ENCODE results near the gene ZNF358.

Gene ZNF358

DNA sequence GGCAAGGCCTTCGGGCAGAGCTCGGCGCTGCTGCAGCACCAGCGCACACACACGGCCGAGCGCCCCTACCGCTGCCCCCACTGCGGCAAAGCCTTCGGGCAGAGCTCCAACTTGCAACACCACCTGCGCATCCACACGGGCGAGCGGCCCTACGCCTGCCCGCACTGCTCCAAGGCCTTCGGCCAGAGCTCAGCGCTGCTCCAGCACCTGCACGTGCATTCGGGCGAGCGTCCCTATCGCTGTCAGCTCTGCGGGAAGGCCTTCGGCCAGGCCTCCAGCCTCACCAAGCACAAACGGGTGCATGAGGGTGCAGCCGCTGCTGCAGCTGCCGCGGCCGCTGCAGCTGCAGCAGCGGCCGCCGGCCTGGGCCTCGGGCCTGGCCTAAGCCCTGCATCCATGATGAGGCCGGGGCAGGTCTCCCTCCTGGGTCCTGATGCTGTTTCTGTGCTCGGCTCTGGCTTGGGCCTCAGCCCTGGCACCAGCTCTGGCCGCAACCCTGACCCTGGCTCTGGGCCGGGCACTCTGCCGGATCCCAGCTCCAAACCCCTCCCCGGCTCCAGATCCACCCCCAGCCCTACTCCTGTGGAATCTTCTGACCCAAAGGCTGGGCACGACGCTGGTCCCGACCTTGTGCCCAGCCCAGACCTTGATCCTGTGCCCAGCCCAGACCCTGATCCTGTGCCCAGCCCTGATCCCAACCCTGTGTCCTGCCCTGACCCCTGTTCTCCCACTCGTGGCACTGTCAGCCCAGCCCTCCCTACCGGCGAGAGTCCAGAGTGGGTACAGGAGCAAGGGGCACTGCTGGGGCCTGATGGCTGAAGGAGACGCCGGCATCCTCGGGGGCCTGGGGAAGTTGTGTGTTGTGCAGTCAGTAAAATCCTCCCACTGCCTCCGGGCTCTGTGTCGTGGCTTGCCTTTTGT lies 4.5 kb downstream of the ZNF358 start:
- DNase-seq (ENCODE audit: low read depth, low spot score) = no peak

- DNase-seq (ENCODE audit: low read depth, low spot score) = no peak
Observed at GRCh38 chr19:7521551-7522071, 5.7 kb downstream of the ZNF358 start.

DNA sequence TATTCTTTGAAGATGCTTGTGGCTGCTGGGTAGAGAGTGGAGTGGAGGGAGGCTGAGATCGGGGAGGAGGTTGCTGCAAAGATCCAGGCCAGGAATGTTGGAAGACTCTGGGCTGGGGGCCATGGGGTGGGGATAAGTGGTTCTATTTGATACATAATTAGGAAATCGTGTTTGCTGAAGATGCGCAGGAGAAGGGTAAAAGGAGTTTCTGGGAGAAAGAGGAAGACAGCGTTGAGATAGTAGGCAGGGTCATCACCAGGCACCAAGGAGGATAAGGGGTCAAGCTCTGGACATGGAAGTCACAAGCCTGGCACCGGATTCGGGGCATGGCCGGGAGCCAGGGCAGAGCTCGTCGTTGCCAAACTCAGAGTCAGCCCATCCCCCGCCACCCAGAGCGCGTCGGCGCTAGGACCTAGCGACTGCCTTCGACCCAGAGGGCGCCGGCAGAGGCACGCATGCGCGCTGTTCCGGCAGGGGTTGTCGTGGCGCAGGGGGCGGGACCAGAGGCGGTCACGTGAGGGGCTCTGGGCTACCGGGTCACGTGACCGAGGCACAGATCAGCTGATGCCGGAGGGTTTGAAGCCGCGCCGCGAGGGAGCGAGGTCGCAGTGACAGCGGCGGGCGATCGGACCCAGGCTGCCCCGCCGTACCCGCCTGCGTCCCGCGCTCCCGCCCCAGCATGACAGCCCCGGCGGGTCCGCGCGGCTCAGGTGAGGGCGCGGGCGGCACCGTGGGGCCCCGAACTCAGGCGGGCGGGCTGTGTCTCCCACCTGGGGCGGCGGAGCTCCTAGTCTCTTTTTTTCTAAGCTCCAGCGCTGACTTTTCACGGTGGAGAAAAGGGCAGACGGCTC lies 6.4 kb downstream of the ZNF358 start, which contains the start of gene MCOLN1:
Gene MCOLN1, plus strand, starts transcription at position 553 of the 851 bp plus-strand sequence. Its CDS starts 127 bp downstream, at position 680.
- DNase-seq (ENCODE audit: low read depth, low spot score) = peak; percentile 92

- DNase-seq (ENCODE audit: low read depth, low spot score) = no peak
Observed at GRCh38 chr19:7522923-7523667, 7.2 kb downstream of the ZNF358 start.

GRCh38 chr19:7524523-7524922 lies 8.6 kb downstream of the ZNF358 start:
- no peak for DNase-seq (ENCODE audit: low read depth, low spot score)

- DNase-seq (ENCODE audit: low read depth, low spot score) = no peak
Observed at GRCh38 chr19:7524992-7525739, 9.3 kb downstream of the ZNF358 start.

DNA sequence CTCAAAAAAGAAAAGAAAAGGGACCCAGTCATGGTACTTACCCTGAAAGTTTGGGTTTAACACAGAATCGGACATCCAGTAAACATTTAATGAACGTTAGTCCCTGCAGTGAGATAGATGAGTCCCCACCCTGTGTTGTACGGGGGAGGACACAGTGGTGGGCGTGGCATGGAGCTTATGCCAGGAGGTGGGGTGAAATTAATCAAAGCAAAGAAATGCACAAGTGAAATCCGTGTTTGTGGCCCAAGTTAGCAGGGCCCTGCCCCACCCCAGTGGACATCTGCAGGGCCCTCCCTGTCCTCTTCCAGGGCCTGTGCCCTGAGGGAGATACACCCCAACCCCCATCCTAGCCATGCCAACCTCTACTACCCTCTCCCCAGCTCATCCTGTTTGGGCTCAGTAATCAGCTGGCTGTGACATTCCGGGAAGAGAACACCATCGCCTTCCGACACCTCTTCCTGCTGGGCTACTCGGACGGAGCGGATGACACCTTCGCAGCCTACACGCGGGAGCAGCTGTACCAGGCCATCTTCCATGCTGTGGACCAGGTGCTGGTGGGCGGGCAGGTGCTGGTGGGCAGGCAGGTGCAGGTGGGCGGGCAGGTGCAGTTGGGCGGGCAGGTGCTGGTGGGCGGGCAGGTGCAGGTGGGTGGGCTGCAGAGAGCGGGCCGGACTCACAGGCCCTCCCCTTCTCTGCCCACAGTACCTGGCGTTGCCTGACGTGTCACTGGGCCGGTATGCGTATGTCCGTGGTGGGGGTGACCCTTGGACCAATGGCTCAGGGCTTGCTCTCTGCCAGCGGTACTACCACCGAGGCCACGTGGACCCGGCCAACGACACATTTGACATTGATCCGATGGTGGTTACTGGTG lies 10.4 kb downstream of the ZNF358 start:
- no peak for DNase-seq (ENCODE audit: low read depth, low spot score)

DNA sequence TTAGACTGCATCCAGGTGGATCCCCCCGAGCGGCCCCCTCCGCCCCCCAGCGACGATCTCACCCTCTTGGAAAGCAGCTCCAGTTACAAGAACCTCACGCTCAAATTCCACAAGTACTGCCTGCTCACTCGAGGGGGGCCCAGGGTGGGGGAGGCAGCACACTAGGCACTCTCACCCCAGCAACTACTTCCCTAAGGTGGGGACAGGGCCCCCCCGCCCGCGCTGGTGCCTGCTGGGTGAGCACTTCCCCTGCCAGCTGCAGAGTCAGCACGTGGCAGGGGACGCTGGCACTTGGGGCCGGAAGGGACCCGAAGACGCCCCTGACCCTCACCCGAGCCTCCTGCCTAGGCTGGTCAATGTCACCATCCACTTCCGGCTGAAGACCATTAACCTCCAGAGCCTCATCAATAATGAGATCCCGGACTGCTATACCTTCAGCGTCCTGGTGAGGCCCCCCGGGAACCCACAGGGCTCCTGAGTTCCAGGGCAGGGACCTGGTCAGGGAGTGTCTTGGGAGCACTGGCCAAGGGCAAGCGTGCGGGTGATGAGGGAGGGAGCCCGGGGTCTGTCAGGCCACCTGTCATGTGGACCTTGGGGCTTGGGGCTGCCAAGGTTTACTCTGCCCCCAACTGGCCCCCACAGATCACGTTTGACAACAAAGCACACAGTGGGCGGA lies 11.8 kb downstream of the ZNF358 start:
- DNase-seq (ENCODE audit: low read depth, low spot score) = no peak

DNA sequence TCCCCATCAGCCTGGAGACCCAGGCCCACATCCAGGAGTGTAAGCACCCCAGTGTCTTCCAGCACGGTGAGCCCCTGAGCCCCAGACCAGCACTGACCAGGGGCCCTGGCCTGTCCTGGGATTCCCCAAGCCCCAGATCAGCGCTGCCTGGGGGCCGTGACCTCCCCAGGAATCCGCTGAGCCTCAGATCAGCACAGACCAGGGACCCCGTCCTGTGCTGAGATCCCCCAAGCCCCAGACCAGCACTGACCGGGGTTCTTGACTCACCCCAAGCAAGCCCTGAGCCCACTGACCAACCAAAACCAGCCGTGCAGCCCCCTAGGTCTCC lies 12.3 kb downstream of the ZNF358 start:
- DNase-seq (ENCODE audit: low read depth, low spot score) = no peak

- DNase-seq (ENCODE audit: low read depth, low spot score) = no peak
Observed at GRCh38 chr19:7528522-7529245, 12.8 kb downstream of the ZNF358 start.

- no peak for DNase-seq (ENCODE audit: low read depth, low spot score)
Observed at GRCh38 chr19:7529246-7529600, 13.3 kb downstream of the ZNF358 start.

DNA sequence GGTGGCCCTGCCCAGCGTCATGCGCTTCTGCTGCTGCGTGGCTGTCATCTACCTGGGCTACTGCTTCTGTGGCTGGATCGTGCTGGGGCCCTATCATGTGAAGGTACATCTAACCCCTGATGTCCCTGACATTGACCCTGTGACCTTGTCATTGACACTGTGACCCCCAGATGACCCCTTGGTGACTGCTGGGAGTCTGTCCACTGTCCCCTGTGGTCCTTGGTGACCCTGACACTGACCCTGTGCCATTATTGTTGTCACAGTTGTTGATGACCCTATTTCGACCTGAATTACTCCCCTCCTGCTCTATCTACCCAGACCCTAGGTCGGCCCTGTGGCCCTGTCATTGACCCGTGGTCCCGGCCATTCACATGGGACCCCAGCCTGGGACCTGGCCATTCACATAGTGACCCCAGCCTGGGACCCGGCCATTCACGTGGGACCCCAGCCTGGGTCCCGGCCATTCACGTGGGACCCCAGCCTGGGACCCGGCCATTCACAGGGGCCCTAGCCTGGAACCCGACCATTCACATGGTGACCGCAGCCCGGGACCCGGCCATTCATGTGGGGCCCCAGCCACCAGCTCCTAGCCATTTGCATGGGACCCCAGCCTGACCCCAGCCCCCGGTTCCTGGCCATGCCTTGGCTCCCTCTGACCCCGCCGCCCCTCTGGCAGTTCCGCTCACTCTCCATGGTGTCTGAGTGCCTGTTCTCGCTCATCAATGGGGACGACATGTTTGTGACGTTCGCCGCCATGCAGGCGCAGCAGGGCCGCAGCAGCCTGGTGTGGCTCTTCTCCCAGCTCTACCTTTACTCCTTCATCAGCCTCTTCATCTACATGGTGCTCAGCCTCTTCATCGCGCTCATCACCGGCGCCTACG lies 13.9 kb downstream of the ZNF358 start:
- no peak for DNase-seq (ENCODE audit: low read depth, low spot score)

DNA sequence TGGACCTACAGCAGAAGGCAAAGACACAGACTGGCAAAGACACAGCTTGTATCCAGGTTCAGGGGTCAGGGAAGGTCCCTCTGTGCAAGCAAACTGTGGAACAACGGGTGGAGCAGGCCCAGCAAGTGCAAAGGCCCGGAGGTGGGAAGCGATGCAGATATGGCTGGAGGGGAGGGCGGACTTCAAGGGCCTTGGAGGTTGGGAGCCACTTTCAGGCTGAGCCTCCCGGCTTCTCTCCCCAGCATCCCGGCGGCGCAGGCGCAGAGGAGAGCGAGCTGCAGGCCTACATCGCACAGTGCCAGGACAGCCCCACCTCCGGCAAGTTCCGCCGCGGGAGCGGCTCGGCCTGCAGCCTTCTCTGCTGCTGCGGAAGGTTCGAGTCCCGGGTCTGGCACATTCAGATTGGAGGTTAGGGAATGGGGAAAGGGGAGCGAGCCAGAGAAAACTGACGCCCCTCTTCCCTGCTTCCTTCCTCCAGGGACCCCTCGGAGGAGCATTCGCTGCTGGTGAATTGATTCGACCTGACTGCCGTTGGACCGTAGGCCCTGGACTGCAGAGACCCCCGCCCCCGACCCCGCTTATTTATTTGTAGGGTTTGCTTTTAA lies 17.5 kb downstream of the ZNF358 start:
- DNase-seq (ENCODE audit: low read depth, low spot score) = no peak

GRCh38 chr19:7533925-7534480 lies 18.1 kb downstream of the ZNF358 start:
- DNase-seq (ENCODE audit: low read depth, low spot score) = peak; percentile 55

- DNase-seq (ENCODE audit: low read depth, low spot score) = no peak
Observed at GRCh38 chr19:7534531-7535046, 18.7 kb downstream of the ZNF358 start.

DNA sequence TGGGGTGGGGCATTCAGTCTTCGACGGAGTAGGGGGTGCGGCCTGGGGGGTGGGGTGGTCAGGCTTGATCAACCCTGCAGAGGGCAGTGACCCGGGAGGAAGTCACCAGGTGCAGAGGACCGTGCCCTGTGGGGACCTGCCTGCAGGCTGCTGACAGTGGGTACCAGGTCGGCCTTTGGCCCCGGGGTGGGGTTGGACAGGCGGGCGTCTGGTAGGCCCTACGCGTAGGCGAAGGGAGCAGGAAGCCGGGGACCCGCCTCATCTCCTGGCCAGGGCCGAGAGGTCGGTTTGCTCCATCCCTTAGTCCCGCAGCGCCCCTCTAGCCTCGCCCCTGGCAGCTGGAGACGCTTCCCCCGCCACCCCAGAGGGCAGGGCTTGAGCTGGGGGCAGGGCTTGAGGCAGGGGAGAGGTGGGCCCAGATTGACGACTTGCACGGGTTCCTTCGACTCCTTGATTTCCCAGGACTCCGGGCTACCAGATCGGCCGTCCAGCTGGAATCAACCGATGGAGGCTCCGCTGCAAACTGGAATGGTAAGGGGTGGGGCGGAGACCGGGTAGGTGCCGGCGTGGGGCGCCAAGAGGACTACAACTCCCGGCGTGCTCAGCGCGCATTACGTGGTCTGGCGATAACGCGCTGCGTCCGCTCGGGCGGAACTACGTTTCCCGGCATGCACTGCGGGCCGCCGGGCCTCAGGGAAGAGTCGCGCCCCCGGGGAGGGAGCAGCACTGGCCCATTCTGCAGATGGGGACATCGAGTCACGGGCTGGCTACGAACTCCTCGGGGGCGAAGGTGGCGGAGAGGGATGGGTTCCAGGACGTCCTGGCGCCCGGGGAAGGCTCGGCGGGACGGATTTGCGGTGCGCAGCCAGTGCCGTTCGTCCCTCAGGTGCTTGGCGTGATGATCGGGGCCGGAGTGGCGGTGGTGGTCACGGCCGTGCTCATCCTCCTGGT lies 19.4 kb downstream of the ZNF358 start, which contains the start of gene PNPLA6:
Gene PNPLA6, plus strand, starts transcription at position 671 of the 951 bp plus-strand sequence. Its CDS starts 72 bp downstream, at position 743.
- DNase-seq (ENCODE audit: low read depth, low spot score) = peak; percentile 82

Measured in brain pericyte (primary cell).